ENCODE measurements around the gene NLRP3. TPM values are rescaled to one million over a fixed set of nuclear protein-coding genes. Genes with fewer than 3 reads are reported as not detected.

NLRP3 gene
- total RNA-seq, 8 experiments from 2014 or later: 0.20 to 0.81 (median 0.41) TPM; not detected in 2

DNA sequence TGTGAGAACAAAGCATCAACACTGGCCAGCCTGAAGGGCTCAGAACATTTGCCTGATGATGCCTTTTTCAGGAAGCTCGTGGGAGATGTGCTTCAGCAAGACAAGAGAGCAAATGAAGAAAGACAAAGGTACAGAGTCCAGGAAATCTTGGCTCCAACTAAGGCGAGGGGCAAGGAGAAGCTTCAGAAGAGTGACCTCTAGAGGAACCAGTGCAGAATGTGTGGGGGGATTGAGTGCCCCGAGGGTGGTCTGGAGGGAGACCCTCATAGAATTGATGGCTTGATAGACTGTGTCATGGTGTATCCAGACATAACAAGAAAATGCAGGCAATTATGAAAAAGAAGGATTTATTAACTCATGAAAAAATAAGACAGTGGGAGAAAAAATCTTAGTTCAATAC is 15.3 kb upstream of the NLRP3 start:
- Histone ChIP-seq H3K4me1 (replicated peaks in 1 of 2) (no peaks in the 10 kb centered on the region), H3K4me3 (no peak overlapping the region), H3K27ac (no peak overlapping the region)
- WGBS, 10 experiments: 0 to 67% (median 39%) methylated on average over 1 to 3 of the region's 3 CpGs
- ATAC-seq (replicated peaks in 6 of 8): no peak
- in situ Hi-C loops (cut with MboI; ENCODE audit: low pct_unique_long_range_greater_than_20kb in 2 of 9, low sequenced_read_pairs in 9 of 9, unreplicated experiment in 9 of 9): no loop called here

DNA sequence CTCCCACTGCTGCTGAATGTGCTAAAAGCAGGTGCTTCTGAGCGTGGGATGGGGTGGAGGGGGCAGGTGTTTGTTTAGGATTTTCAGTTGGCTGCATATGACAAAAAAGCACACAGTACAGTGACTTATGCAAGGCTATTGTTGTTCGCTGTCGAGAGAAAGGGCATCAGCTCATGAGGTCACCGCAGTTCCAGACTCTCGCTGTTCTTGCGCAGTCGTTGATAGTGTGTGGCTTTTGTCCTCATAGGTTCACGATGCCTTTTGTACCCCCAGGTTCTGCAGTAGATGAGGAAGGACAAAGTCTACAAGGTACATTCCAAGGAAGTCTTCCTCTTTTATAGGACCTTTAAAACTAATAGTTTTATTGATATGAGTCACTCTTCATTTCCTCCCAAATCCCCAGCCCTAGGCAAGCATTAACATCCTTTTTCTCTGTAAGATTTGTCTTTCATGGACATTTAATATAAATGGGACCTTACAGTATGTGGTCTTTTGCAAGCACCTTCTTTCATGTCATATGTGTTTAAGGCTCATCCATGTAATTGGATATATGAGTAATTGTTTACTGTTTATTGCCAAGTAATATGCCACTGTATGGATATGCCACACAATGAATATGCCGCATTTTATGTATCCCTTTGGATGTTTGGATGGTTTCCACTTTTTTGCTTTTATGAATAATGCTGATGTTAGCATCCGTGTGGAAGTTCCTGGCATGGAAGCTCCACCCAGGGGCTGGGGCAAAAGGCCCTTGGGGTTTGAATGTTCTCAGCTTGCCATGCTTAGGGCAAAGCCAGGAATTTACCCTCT is 14.5 kb upstream of the NLRP3 start:
- H3K27ac ChIP-seq: no peak overlapping the region

DNA sequence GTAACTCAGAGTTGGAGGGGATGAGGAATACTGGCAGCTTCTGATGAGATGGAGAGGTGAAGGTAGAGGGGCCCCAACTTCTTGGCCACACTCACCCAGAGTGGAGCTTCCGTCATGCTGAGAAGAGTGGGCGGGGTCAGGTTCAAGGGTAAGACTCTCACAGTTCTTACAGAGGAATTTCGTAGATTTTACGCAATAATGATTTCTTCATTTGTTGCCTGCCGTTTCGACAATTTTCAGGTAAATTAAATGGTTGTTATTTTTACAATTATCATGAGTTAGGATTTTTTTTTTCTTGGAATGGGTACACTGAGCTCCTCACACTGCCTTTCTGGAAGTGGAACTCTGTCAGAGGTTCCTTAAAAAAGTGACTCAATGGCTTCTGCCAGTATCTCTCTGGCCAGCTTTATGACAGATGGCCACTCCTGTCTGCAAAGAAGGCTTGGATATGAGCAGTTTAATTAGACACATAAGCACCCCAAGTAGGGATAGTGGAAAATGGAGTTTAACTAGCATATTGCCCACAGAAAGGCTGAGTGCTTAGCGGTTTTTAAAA is 13.8 kb upstream of the NLRP3 start:
- no peak for ATAC-seq (replicated peaks in 6 of 8)
- Histone ChIP-seq H3K4me1 (replicated peaks in 1 of 2) (no peaks in the 10 kb centered on the region), H3K4me3 (no peak overlapping the region), H3K27ac (no peak overlapping the region)
- 45 to 96% (median 72%) methylated on average over 1 to 7 of the region's 7 CpGs for WGBS, 10 experiments
- in situ Hi-C loops (cut with MboI; ENCODE audit: low pct_unique_long_range_greater_than_20kb in 2 of 9, low sequenced_read_pairs in 9 of 9, unreplicated experiment in 9 of 9): no loop called here

More for the DNA sequence above, 14.5 kb upstream of the NLRP3 start:
- no peaks in the 10 kb centered on the region for H3K4me1 ChIP-seq (replicated peaks in 1 of 2)
- H3K4me3 ChIP-seq: no peak overlapping the region
- ATAC-seq (replicated peaks in 6 of 8): peak in 3 of 8 experiments; percentile 37 to 51 (median 47)
- in situ Hi-C loops (cut with MboI; ENCODE audit: low pct_unique_long_range_greater_than_20kb in 2 of 9, low sequenced_read_pairs in 9 of 9, unreplicated experiment in 9 of 9): no loop called here
- WGBS, 10 experiments: 8 to 100% (median 87%) methylated on average over 2 to 10 of the region's 10 CpGs

DNA sequence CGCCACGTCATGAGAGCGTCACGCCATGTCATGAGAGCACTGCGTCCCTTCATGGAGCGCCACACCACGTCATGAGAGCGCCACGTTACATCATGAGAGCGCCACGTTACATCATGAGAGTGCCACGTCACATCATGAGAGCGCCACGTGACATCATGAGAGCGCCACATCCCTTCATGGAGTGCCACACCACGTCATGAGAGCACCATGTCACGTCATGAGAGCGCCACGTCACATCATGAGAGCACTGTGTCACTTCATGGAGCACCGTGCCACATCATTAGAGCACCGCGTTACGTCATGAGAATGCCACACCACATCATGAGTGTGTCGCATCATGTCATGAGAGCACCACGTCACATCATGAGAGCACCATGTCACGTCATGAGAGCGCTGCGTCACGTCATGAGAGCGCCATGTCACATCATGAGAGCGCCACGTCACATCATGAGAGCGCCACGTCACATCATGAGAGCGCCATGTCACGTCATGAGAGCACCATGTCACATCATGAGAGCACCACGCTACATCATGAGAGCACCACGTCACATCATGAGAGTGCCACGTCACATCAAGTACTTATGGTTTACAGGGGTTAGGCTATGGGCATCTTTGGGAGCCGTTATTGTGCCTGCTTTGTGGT is 9.8 kb upstream of the NLRP3 start:
- no peak overlapping the region for H3K4me3 ChIP-seq
- WGBS, 10 experiments: 33 to 100% (median 89%) methylated on average over 1 to 33 of the region's 40 CpGs
- no peaks in the 10 kb centered on the region for H3K4me1 ChIP-seq (replicated peaks in 1 of 2)
- in situ Hi-C loops (cut with MboI; ENCODE audit: low pct_unique_long_range_greater_than_20kb in 2 of 9, low sequenced_read_pairs in 9 of 9, unreplicated experiment in 9 of 9): no loop called here
- ATAC-seq (replicated peaks in 6 of 8): no peak
- no peak overlapping the region for H3K27ac ChIP-seq

DNA sequence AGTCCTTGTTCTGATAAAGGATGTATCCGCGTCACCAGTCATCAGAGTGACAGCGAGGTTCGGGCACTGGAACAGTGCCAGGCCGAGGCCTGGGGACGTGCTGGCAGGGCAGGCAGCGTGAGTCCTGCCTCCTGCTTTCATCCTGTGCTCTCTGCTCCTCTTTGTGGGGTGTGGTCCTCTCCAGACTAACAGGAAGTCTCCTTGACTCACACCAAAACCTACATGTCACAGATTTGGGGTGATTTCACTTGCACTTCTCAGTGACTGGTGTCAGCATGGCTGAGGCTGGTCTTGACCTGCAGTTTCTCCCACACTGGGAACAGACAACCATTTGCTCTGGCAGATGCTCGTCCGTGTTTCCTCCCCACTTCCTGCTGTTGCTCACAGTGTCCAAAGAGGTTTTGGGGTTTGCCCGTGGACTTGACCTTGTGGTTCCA is 8.8 kb upstream of the NLRP3 start:
- 41 to 97% (median 81%) methylated on average over 3 to 9 of the region's 10 CpGs; no CpG with 5 or more reads in 2 of the 10 experiments for WGBS, 10 experiments
- Histone ChIP-seq H3K27ac (no peak overlapping the region), H3K4me3 (no peak overlapping the region), H3K4me1 (replicated peaks in 1 of 2) (no peaks in the 10 kb centered on the region)
- in situ Hi-C loops (cut with MboI; ENCODE audit: low pct_unique_long_range_greater_than_20kb in 2 of 9, low sequenced_read_pairs in 9 of 9, unreplicated experiment in 9 of 9): no loop called here
- ATAC-seq (replicated peaks in 6 of 8): no peak

DNA sequence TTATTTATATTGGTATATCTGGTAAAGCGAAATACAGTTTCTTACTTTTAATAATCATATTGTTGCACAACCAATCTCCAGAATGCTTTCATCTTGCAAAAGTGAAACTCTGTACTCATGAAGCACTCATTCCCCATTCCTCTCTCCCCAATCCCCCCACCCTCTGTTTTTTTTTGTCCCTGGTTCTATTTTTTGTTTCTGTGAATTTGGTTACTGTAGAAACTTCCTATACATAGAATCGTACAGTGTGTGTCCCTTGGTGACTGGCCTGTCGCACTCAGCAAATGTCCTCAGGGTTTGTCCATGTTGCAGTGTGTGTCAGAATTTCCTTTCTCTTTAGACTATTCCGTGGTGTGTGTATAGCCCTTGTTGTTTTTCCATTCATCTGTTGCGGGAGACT is 7.9 kb upstream of the NLRP3 start:
- ATAC-seq (replicated peaks in 6 of 8): no peak
- in situ Hi-C loops (cut with MboI; ENCODE audit: low pct_unique_long_range_greater_than_20kb in 2 of 9, low sequenced_read_pairs in 9 of 9, unreplicated experiment in 9 of 9): no loop called here
- 8 to 85% (median 69%) methylated on average over 2 to 5 of the region's 5 CpGs for WGBS, 10 experiments
- Histone ChIP-seq H3K27ac (no peak overlapping the region), H3K4me3 (no peak overlapping the region), H3K4me1 (replicated peaks in 1 of 2) (no peaks in the 10 kb centered on the region)

DNA sequence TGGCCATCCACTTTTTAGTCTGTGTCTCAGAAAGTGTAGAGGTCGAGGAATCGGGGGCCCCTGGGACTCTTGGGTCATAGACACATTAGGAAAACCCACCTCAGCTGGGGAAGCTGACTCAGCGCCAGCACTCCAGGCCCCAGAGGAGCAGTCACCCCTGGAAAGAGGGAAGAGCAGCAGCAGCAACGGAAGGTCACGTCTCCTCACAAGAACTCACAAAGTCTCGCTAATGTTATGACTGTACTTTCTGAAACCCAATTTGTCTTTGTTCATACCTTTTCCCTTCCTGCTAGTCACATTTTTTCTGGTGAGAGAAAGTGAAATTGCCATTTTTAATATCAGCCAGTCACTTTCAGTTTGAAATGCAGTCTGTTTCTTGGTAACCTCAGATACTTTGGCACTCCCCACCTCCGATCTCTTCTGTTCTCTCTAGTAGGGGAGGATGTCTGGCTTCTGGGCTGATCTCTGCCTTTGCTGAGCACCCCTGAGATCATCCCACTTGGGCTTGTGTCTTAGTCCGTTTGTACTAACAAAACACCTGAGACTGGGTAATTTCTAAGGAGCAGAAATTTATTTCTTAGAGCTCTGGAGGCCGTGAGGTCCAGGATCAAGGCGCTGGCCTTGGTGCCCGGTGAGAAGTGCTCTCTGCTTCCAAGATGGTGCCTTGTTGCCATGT is 6.0 kb upstream of the NLRP3 start:
- ATAC-seq (replicated peaks in 6 of 8): no peak
- Histone ChIP-seq H3K4me1 (replicated peaks in 1 of 2) (no peaks in the 10 kb centered on the region), H3K27ac (no peak overlapping the region), H3K4me3 (no peak overlapping the region)
- WGBS, 10 experiments: 20 to 93% (median 81%) methylated on average over 2 to 11 of the region's 11 CpGs; no CpG with 5 or more reads in 3 of the 10 experiments
- in situ Hi-C loops (cut with MboI; ENCODE audit: low pct_unique_long_range_greater_than_20kb in 2 of 9, low sequenced_read_pairs in 9 of 9, unreplicated experiment in 9 of 9): no loop called here

DNA sequence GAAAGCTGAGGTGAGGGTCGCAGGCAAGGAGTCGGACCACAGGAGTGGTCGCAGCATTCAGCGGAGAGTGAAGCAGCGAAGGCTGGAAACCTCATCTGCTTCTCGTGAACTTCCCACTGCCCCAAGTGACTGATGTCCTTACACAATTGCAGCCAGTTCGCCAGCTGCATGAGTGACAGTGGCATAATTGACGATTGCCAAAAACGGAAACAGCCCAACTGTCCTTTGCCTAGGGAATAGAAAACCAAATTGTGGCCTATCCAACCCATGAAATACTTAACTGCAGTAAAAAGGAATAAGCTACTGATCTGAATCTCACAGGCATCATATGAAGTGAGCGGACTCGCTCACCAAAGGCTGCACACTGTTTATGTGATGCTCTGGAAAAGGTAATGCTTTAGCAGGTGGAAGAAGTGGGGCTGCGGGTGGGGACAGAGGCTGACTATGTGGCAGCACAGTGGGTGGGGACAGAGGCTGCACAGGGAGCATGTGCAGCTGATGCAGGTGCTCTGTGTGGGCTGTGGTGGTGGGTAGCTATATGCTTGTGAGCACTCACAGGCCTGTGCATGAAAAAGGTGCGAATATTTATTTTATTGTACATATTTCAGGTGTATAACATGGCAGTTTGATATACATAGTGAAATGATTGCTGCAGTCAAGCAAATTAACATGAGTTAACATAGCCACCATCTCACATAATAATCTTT is 4.2 kb upstream of the NLRP3 start:
- peak in 1 of 8 experiments; percentile 50 for ATAC-seq (replicated peaks in 6 of 8)
- Histone ChIP-seq H3K27ac (no peak overlapping the region), H3K4me3 (no peak overlapping the region), H3K4me1 (replicated peaks in 1 of 2) (no peaks in the 10 kb centered on the region)
- WGBS, 10 experiments: 0 to 90% (median 79%) methylated on average over 2 to 13 of the region's 13 CpGs; no CpG with 5 or more reads in 1 of the 10 experiments
- in situ Hi-C loops (cut with MboI; ENCODE audit: low pct_unique_long_range_greater_than_20kb in 2 of 9, low sequenced_read_pairs in 9 of 9, unreplicated experiment in 9 of 9): no loop called here

DNA sequence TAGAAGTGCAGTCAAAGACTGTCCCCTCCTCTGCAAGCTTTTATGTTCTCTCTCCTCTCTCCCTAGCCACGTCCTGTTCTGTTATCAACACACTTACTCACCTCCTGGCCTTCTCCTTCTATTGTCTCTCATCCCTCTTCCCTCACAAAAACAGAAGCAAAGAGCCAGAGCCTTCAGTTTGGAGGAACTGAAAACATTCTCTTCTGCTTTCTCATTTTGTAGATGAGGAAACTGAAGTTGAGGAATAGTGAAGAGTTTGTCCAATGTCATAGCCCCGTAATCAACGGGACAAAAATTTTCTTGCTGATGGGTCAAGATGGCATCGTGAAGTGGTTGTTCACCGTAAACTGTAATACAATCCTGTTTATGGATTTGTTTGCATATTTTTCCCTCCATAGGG is 1.9 kb downstream of the NLRP3 start:
- no peak for ATAC-seq (replicated peaks in 6 of 8)
- Histone ChIP-seq H3K27ac (no peak overlapping the region), H3K4me1 (replicated peaks in 1 of 2) (no peaks in the 10 kb centered on the region), H3K4me3 (no peak overlapping the region)
- in situ Hi-C loops (cut with MboI; ENCODE audit: low pct_unique_long_range_greater_than_20kb in 2 of 9, low sequenced_read_pairs in 9 of 9, unreplicated experiment in 9 of 9): no loop called here
- 0 to 87% (median 57%) methylated on average over 1 to 5 of the region's 5 CpGs for WGBS, 10 experiments

DNA sequence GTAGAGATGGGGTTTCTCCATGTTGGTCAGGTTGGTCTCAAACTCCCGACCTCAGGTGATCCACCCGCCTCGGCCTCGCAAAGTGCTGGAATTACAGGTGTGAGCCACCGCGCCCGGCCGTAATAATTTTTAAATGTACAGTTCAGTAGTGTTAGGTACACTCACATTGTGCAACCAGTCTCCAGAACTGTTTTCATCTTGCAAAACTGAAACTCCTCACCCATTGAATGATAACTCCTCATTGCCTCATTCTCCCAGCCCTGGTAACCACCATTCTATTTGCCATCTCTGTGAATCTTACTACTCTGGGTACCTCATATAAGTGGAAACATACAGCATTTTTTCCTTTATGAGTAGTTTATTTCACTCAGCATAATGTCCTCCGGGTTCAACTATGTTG is 3.4 kb downstream of the NLRP3 start:
- WGBS, 10 experiments: 13 to 100% (median 81%) methylated on average over 1 to 9 of the region's 9 CpGs; no CpG with 5 or more reads in 2 of the 10 experiments
- in situ Hi-C loops (cut with MboI; ENCODE audit: low pct_unique_long_range_greater_than_20kb in 2 of 9, low sequenced_read_pairs in 9 of 9, unreplicated experiment in 9 of 9): no loop called here
- Histone ChIP-seq H3K27ac (no peak overlapping the region), H3K4me3 (no peak overlapping the region), H3K4me1 (replicated peaks in 1 of 2) (no peaks in the 10 kb centered on the region)
- ATAC-seq (replicated peaks in 6 of 8): no peak

DNA sequence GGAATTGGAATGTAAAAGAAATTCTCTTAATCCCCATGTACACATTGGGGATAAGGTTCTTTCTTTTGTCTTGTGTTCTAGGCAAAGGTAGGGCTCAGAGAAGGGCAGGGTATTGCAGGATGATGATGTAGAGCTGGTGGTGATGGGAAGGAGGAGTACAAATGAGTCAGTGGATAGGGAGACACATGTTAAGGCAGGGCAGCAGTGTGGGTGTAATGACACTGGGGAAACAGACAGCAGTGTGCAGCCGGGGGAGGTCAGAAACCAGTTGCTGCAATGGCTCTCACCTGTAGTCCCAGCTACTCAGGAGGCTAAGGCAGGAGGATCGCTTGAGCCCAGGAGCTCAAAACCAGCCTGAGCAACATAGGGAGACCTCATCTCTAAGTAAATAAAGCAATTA is 5.1 kb downstream of the NLRP3 start:
- no peak overlapping the region for H3K4me3 ChIP-seq
- no peak overlapping the region for H3K27ac ChIP-seq
- in situ Hi-C loops (cut with MboI; ENCODE audit: low pct_unique_long_range_greater_than_20kb in 2 of 9, low sequenced_read_pairs in 9 of 9, unreplicated experiment in 9 of 9): no loop called here
- no peaks in the 10 kb centered on the region for H3K4me1 ChIP-seq (replicated peaks in 1 of 2)
- 0 to 93% (median 80%) methylated on average over 1 to 2 of the region's 2 CpGs; no CpG with 5 or more reads in 3 of the 10 experiments for WGBS, 10 experiments
- ATAC-seq (replicated peaks in 6 of 8): no peak

DNA sequence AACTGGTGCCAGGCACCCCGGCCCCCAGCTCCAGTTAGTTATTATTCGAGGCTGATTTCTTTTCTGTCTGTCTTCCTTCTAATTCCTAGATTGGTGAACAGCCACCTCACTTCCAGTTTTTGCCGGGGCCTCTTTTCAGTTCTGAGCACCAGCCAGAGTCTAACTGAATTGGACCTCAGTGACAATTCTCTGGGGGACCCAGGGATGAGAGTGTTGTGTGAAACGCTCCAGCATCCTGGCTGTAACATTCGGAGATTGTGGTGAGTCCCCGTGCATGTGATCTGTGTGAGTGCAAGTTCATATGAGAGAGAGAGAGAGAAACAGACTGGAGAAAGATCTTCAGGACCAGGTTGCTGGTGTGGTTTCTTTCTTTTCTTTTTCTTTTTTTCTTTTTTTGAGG is 13.5 kb downstream of the NLRP3 start:
- WGBS, 10 experiments: 73 to 82% (median 78%) methylated on average over 2 to 6 of the region's 6 CpGs; no CpG with 5 or more reads in 6 of the 10 experiments

More for the DNA sequence above, 13.5 kb downstream of the NLRP3 start:
- Histone ChIP-seq H3K27ac (no peak overlapping the region), H3K4me1 (replicated peaks in 1 of 2) (no peaks in the 10 kb centered on the region), H3K4me3 (no peak overlapping the region)
- ATAC-seq (replicated peaks in 6 of 8): no peak
- in situ Hi-C loops (cut with MboI; ENCODE audit: low pct_unique_long_range_greater_than_20kb in 2 of 9, low sequenced_read_pairs in 9 of 9, unreplicated experiment in 9 of 9): no loop called here
